Measurements from ENCODE around the gene RAB7A. TPM values are rescaled to one million over a fixed set of nuclear protein-coding genes. Genes with fewer than 3 reads are reported as not detected.

The RAB7A gene
- total and polyA plus RNA-seq, 2 of the 8 experiments (the other 6 are each of a cell fraction or from before 2014, with no cell fraction given): 179 to 195 TPM

- TF ChIP-seq CHD7 (IDR thresholded peaks at IDR 0.05; ENCODE audit: insufficient replicate concordance, low read length) (no peak), TBP (IDR thresholded peaks at IDR 0.05; ENCODE audit: low read depth, low read length) (no peak), TEAD4 (IDR thresholded peaks at IDR 0.05; ENCODE audit: low read depth, low read length) (no peak), EP300 (IDR thresholded peaks at IDR 0.05; ENCODE audit: borderline replicate concordance in 1 of 2, low read depth in 2 of 2, low read length in 2 of 2) (no peak), SUZ12 (IDR thresholded peaks at IDR 0.05; ENCODE audit: low read length) (no peak), ASH2L (IDR thresholded peaks at IDR 0.05; ENCODE audit: low read length) (no peak), NRF1 (IDR thresholded peaks at IDR 0.05; ENCODE audit: low read depth, low read length) (no peak)
- TF ChIP-seq, protein P1, sequence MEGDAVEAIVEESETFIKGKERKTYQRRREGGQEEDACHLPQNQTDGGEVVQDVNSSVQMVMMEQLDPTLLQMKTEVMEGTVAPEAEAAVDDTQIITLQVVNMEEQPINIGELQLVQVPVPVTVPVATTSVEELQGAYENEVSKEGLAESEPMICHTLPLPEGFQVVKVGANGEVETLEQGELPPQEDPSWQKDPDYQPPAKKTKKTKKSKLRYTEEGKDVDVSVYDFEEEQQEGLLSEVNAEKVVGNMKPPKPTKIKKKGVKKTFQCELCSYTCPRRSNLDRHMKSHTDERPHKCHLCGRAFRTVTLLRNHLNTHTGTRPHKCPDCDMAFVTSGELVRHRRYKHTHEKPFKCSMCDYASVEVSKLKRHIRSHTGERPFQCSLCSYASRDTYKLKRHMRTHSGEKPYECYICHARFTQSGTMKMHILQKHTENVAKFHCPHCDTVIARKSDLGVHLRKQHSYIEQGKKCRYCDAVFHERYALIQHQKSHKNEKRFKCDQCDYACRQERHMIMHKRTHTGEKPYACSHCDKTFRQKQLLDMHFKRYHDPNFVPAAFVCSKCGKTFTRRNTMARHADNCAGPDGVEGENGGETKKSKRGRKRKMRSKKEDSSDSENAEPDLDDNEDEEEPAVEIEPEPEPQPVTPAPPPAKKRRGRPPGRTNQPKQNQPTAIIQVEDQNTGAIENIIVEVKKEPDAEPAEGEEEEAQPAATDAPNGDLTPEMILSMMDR (IDR thresholded peaks at IDR 0.05; ENCODE audit: control extremely low read depth in 1 of 3, insufficient read depth in 1 of 3, low read depth in 1 of 3, low read length in 3 of 3): no peak
Measured at GRCh38 chr3:128801779-128802380, 75.9 kb downstream of the RAB7A start (continued).

Data from H1 (cell line).